HepG2 (cell line): Measurements from ENCODE around the gene CCDC142. TPM values are rescaled to one million over a fixed set of nuclear protein-coding genes. Genes with fewer than 3 reads are reported as not detected.

ENCODE experiments used
- ASH2L ChIP-seq: fragments of 300-600, 200-600 bp; sonication (generic); IDR thresholded peaks from 2 replicates; pipeline ENCODE4 v1.7.0; 2017; ENCODE audit warnings: low read depth, mild to moderate bottlenecking, moderate library complexity, mixed read lengths, low read length; ENCODE audit not compliant: insufficient read length
- BHLHE40 ChIP-seq: IDR thresholded peaks from 2 replicates; pipeline ENCODE4 v1.6.1; 2011; ENCODE audit warnings: low read length, improper control_type of control experiment
- DPF2 ChIP-seq: sonication (generic); formaldehyde crosslinking; IDR thresholded peaks from 2 replicates; pipeline ENCODE4 v1.4.0; 2020; ENCODE audit warnings: mild to moderate bottlenecking, low read depth, missing genetic modification reagents, borderline replicate concordance
- FOXC1 ChIP-seq: sonication (generic); formaldehyde crosslinking; IDR thresholded peaks from 2 replicates; pipeline ENCODE4 v1.8.0; 2022; ENCODE audit warnings: mild to moderate bottlenecking, missing genetic modification reagents, borderline replicate concordance
- GLI4 ChIP-seq: sonication (generic); formaldehyde crosslinking; IDR thresholded peaks from 2 replicates; pipeline ENCODE4 v1.5.1; 2020; ENCODE audit warnings: missing genetic modification reagents, mild to moderate bottlenecking, moderate library complexity, borderline replicate concordance
- KIAA2018 ChIP-seq: sonication (generic); formaldehyde crosslinking; IDR thresholded peaks from 2 replicates; pipeline ENCODE4 v1.5.0; 2020; ENCODE audit warnings: mild to moderate bottlenecking, missing genetic modification reagents, borderline replicate concordance
- RXRA ChIP-seq: sonication (generic); formaldehyde crosslinking; IDR thresholded peaks from 2 replicates; pipeline ENCODE4 v1.5.1; 2020; ENCODE audit warnings: missing genetic modification reagents
- ZBTB34 ChIP-seq: sonication (generic); formaldehyde crosslinking; IDR thresholded peaks from 2 replicates; pipeline ENCODE4 v1.8.0; 2022; ENCODE audit warnings: mild to moderate bottlenecking, missing genetic modification reagents
- ZNF230 ChIP-seq: sonication (generic); formaldehyde crosslinking; IDR thresholded peaks from 2 replicates; pipeline ENCODE4 v1.4.0; 2020; ENCODE audit warnings: mild to moderate bottlenecking, missing genetic modification reagents
- ZNF317 ChIP-seq: sonication (generic); formaldehyde crosslinking; IDR thresholded peaks from 2 replicates; pipeline ENCODE4 v1.5.0; 2020; ENCODE audit warnings: mild to moderate bottlenecking, missing genetic modification reagents
- ZNF83 ChIP-seq: sonication (generic); formaldehyde crosslinking; IDR thresholded peaks from 2 replicates; pipeline ENCODE4 v1.4.0; 2020; ENCODE audit warnings: missing genetic modification reagents, mild to moderate bottlenecking, borderline replicate concordance
- polyA plus RNA-seq, 8 experiments: library from polyadenylated mRNA; depleted of rRNA in 3 of 8; stranded (reverse) in 7 of 8; unstranded in 1 of 8; fragments of >200 nt; fragmentation: Illumina TruSeq in 4 of 8; extraction: Trizol in 4 of 8; gene quantifications; 2 replicates each; pipeline versions ENCODE4 v1.2.1 to v1.2.3, GENCODE V29; 2011 to 2016; ENCODE audit warnings: low read depth in 4 of 8, missing spikeins in 1 of 8, mixed read lengths in 1 of 8; ENCODE audit not compliant: insufficient read depth in 1 of 8
- total RNA-seq, 5 experiments: library from RNA; depleted of rRNA; stranded (reverse); fragments of >200 nt; fragmentation: Illumina TruSeq; extraction: Trizol; gene quantifications; 2 replicates each; pipeline ENCODE4 v1.2.3, GENCODE V29; 2016; ENCODE audit warnings: low read depth in 1 of 5

The CCDC142 gene
- total and polyA plus RNA-seq, 2 of the 13 experiments (the other 11 are each of a cell fraction or from before 2014, with no cell fraction given): 14.7 to 30.4 TPM

GRCh38 chr2:74507145-74507925, 24.5 kb upstream of the CCDC142 start, which contains the start of gene PCGF1 (continued):
- peak; percentile 98 for TF ChIP-seq KIAA2018 (CRISPR knock-in tag)
- peak; percentile 47 for TF ChIP-seq ZNF317 (CRISPR knock-in tag)
- peak; percentile 97 for TF ChIP-seq ASH2L
- 0 out of 2 replicates have a peak, but pooled peaks have one; percentile 48 for TF ChIP-seq DPF2 (CRISPR knock-in tag)
- TF ChIP-seq ZNF83 (CRISPR knock-in tag): no peak
- TF ChIP-seq GLI4 (CRISPR knock-in tag): no peak; the same call in 1 of the 2 replicates
- TF ChIP-seq FOXC1 (CRISPR knock-in tag): 0 out of 2 replicates have a peak, but pooled peaks have one; percentile 41
- no peak for TF ChIP-seq ZBTB34
- peak; percentile 93; the same call in 1 of the 2 replicates for TF ChIP-seq ZNF230 (CRISPR knock-in tag)
- TF ChIP-seq RXRA: peak; percentile 98
- peak; percentile 87 for TF ChIP-seq BHLHE40
